K562 (cell line): ENCODE results near the gene CD276.

Experiments
- FOXM1 ChIP-seq, 2 experiments: fragments of 450-650 bp in 1 of 2; sonication (generic) in 1 of 2; formaldehyde crosslinking in 1 of 2; IDR thresholded peaks; 2 replicates each; pipeline versions ENCODE4 v1.6.1 to v1.9.0; 2017 to 2022; ENCODE audit warnings: low read depth in 2 of 2, mild to moderate bottlenecking in 2 of 2, missing genetic modification reagents in 1 of 2, moderate library complexity in 1 of 2
- GATA2 ChIP-seq: sonication (generic); formaldehyde crosslinking; IDR thresholded peaks from 2 replicates; pipeline ENCODE4 v1.4.0; 2020; ENCODE audit warnings: mild to moderate bottlenecking, missing genetic modification reagents
- MAFF ChIP-seq: IDR thresholded peaks from 2 replicates; pipeline ENCODE4 v1.6.1; 2012; ENCODE audit warnings: low read length, improper control_type of control experiment
- POLR2A ChIP-seq: fragments of 450-650 bp; conservative IDR thresholded peaks from 2 replicates; pipeline ENCODE4 v1.6.1; 2016
- TCF3 ChIP-seq: sonication (generic); formaldehyde crosslinking; IDR thresholded peaks from 2 replicates; pipeline ENCODE4 v1.4.0; 2020; ENCODE audit warnings: mild to moderate bottlenecking, missing genetic modification reagents
- ZNF12 ChIP-seq: sonication (generic); formaldehyde crosslinking; IDR thresholded peaks from 2 replicates; pipeline ENCODE4 v1.4.0; 2020; ENCODE audit warnings: mild to moderate bottlenecking, missing genetic modification reagents
- ZNF3 ChIP-seq: fragments of 250-450 bp; sonication (Bioruptor Pico); IDR thresholded peaks from 2 replicates; pipeline ENCODE4 v1.5.0; 2021; ENCODE audit warnings: mild to moderate bottlenecking, moderate library complexity
- TF ChIP-seq, protein P1 (sequence below), 3 experiments: IDR thresholded peaks in 2 of 3; conservative IDR thresholded peaks in 1 of 3; 2 replicates each; pipeline ENCODE4 v1.5.1; 2011 to 2012; ENCODE audit warnings: low read length in 3 of 3, mild to moderate bottlenecking in 3 of 3, control low read depth in 2 of 3, improper control_type of control experiment in 1 of 3, inconsistent platforms in 1 of 3, low read depth in 1 of 3, mixed read lengths in 1 of 3, moderate library complexity in 1 of 3; ENCODE audit not compliant: insufficient read depth in 2 of 3
- TF ChIP-seq, protein P2 (sequence below): sonication (generic); formaldehyde crosslinking; IDR thresholded peaks from 2 replicates; pipeline ENCODE4 v1.8.0; 2022; ENCODE audit warnings: missing genetic modification reagents, mild to moderate bottlenecking, borderline replicate concordance

DNA sequence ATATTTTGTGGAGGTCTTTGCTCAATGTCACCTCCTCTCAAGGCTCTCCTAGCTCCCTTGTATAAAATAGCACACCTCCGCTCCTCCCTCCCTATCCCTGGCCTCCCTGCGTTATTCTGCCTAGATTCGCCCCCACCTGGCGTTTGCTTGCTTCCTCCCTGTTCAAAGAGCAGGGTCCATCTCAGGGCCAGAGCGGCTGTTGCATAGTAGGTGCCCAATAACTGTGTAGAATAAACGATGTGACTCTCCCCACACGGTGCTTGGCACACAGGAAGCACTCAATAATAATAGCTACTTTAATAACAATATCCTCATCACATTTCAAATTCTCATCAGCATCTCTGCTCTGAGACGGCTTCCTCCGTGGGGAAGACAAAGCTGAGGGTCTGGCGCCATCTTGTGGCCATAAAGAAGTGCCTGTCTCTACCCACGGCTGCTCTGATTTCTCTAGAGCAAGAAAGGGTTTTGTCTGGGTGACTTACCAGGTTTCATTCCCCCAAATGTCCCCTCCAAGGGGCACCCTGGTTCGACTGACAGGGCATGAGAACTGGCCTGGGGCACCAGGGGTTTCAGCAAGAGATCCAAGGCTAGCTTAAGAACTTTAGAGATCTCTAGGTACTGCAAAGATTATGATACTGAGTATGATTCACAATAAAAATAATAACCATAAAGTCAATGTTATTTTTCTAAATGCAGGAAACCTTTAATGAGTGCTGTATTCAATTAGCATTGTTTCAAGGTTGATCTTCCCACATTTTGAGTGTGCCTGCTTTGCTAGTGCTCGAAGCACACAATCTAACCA, 16.1 kb downstream of the CD276 start:
- no peak for TF ChIP-seq TCF3
- TF ChIP-seq, protein P1, sequence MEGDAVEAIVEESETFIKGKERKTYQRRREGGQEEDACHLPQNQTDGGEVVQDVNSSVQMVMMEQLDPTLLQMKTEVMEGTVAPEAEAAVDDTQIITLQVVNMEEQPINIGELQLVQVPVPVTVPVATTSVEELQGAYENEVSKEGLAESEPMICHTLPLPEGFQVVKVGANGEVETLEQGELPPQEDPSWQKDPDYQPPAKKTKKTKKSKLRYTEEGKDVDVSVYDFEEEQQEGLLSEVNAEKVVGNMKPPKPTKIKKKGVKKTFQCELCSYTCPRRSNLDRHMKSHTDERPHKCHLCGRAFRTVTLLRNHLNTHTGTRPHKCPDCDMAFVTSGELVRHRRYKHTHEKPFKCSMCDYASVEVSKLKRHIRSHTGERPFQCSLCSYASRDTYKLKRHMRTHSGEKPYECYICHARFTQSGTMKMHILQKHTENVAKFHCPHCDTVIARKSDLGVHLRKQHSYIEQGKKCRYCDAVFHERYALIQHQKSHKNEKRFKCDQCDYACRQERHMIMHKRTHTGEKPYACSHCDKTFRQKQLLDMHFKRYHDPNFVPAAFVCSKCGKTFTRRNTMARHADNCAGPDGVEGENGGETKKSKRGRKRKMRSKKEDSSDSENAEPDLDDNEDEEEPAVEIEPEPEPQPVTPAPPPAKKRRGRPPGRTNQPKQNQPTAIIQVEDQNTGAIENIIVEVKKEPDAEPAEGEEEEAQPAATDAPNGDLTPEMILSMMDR (IDR thresholded peaks at IDR 0.05 in 2 of 3, conservative IDR thresholded peaks at IDR 0.05 in 1 of 3; ENCODE audit: insufficient read depth in 2 of 3, low read depth in 1 of 3, low read length in 3 of 3) = peak; percentile 86 to 95 (median 92)
- TF ChIP-seq FOXM1 (IDR thresholded peaks at IDR 0.05; ENCODE audit: low read depth) = no peak
- TF ChIP-seq FOXM1 (CRISPR knock-in tag; IDR thresholded peaks at IDR 0.05; ENCODE audit: low read depth) = no peak
- no peak for TF ChIP-seq ZNF3
- TF ChIP-seq, protein P2, sequence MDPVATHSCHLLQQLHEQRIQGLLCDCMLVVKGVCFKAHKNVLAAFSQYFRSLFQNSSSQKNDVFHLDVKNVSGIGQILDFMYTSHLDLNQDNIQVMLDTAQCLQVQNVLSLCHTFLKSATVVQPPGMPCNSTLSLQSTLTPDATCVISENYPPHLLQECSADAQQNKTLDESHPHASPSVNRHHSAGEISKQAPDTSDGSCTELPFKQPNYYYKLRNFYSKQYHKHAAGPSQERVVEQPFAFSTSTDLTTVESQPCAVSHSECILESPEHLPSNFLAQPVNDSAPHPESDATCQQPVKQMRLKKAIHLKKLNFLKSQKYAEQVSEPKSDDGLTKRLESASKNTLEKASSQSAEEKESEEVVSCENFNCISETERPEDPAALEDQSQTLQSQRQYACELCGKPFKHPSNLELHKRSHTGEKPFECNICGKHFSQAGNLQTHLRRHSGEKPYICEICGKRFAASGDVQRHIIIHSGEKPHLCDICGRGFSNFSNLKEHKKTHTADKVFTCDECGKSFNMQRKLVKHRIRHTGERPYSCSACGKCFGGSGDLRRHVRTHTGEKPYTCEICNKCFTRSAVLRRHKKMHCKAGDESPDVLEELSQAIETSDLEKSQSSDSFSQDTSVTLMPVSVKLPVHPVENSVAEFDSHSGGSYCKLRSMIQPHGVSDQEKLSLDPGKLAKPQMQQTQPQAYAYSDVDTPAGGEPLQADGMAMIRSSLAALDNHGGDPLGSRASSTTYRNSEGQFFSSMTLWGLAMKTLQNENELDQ = no peak
- TF ChIP-seq ZNF12 = no peak
- TF ChIP-seq GATA2 (CRISPR knock-in tag) = no peak
- TF ChIP-seq POLR2A = no peak
- no peak for TF ChIP-seq MAFF
